GM12892 (cell line): ENCODE measurements around the gene CACNA1C.
"Not testable (repeated sequence)": the region's sequence is repeated elsewhere in the genome, so short reads cannot be mapped to it uniquely, and the experiment has no call there.

Source experiments
- DNase-seq: peaks from one replicate; pipeline ENCODE4 v3.0.0; 2011; ENCODE audit not compliant: insufficient read length
- FAIRE-seq: peaks from 2 replicates; lab custom pipeline; 2011; peaks lifted over from hg19 to GRCh38; lab: Jason Lieb, UNC
- POLR2A ChIP-seq: IDR thresholded peaks from 2 replicates; pipeline ENCODE4 v1.6.1; 2011; ENCODE audit warnings: low read depth, low read length, control low read depth
- POLR2AphosphoS5 ChIP-seq: IDR thresholded peaks from 2 replicates; pipeline ENCODE4 v1.6.1; 2011; ENCODE audit warnings: low read depth, low read length, control low read depth
- TAF1 ChIP-seq: IDR thresholded peaks from 2 replicates; pipeline ENCODE4 v1.6.1; 2011; ENCODE audit warnings: low read depth, mild to moderate bottlenecking, control low read depth, low read length, borderline replicate concordance

The CACNA1C gene

GRCh38 chr12:2083561-2083960, 30.8 kb downstream of the CACNA1C start:
- no peak for TF ChIP-seq POLR2AphosphoS5
- no peak for TF ChIP-seq POLR2A
- TF ChIP-seq TAF1 = no peak
- DNase-seq (no peak), FAIRE-seq (no peak)

GRCh38 chr12:2084553-2085296, 31.9 kb downstream of the CACNA1C start:
- no peak for FAIRE-seq
- no peak for DNase-seq
- TF ChIP-seq POLR2AphosphoS5 = no peak
- no peak for TF ChIP-seq POLR2A
- no peak for TF ChIP-seq TAF1

- no peak for TF ChIP-seq POLR2A
- no peak for TF ChIP-seq POLR2AphosphoS5
- TF ChIP-seq TAF1 = no peak
- no peak for FAIRE-seq
Observed at GRCh38 chr12:2092354-2092753, 39.6 kb downstream of the CACNA1C start.

GRCh38 chr12:2092890-2093289, 40.1 kb downstream of the CACNA1C start:
- FAIRE-seq = no peak
- no peak for DNase-seq
- no peak for TF ChIP-seq TAF1
- TF ChIP-seq POLR2AphosphoS5 = no peak
- no peak for TF ChIP-seq POLR2A

More at GRCh38 chr12:2092354-2092753, 39.6 kb downstream of the CACNA1C start:
- no peak for DNase-seq

GRCh38 chr12:2094597-2094996, 41.8 kb downstream of the CACNA1C start:
- TF ChIP-seq POLR2AphosphoS5 (no peak), TAF1 (no peak), POLR2A (no peak)
- DNase-seq (no peak), FAIRE-seq (no peak)

- no peak for DNase-seq
- no peak for TF ChIP-seq TAF1
- TF ChIP-seq POLR2A = no peak
- no peak for TF ChIP-seq POLR2AphosphoS5
- FAIRE-seq = no peak
Observed at GRCh38 chr12:2095878-2096277, 43.1 kb downstream of the CACNA1C start.

- TF ChIP-seq POLR2A = no peak
- no peak for TF ChIP-seq POLR2AphosphoS5
- TF ChIP-seq TAF1 = no peak
- DNase-seq (no peak), FAIRE-seq (no peak)
Observed at GRCh38 chr12:2097617-2098016, 44.8 kb downstream of the CACNA1C start.

- no peak for DNase-seq
- no peak for FAIRE-seq
- TF ChIP-seq TAF1 = no peak
- TF ChIP-seq POLR2A = no peak
- TF ChIP-seq POLR2AphosphoS5 = no peak
Observed at GRCh38 chr12:2098852-2099251, 46.1 kb downstream of the CACNA1C start.

GRCh38 chr12:2099595-2099994, 46.8 kb downstream of the CACNA1C start:
- DNase-seq (no peak), FAIRE-seq (no peak)
- no peak for TF ChIP-seq POLR2AphosphoS5

GRCh38 chr12:2101359-2101758, 48.6 kb downstream of the CACNA1C start:
- FAIRE-seq (no peak), DNase-seq (no peak)
- no peak for TF ChIP-seq TAF1

- FAIRE-seq (no peak), DNase-seq (no peak)
Observed at GRCh38 chr12:2101771-2102170, 49.0 kb downstream of the CACNA1C start.

GRCh38 chr12:2102736-2103135, 49.9 kb downstream of the CACNA1C start:
- DNase-seq, FAIRE-seq: not testable (repeated sequence)

More at GRCh38 chr12:2101771-2102170, 49.0 kb downstream of the CACNA1C start:
- no peak for TF ChIP-seq POLR2A
- TF ChIP-seq POLR2AphosphoS5 = no peak
- TF ChIP-seq TAF1 = no peak

- FAIRE-seq, DNase-seq: not testable (repeated sequence)
Observed at GRCh38 chr12:2105387-2105786, 52.6 kb downstream of the CACNA1C start.
